Testis (tissue), 3 donors: ENCODE data around the gene GATAD2A. TPM values are rescaled to one million over a fixed set of nuclear protein-coding genes. Genes with fewer than 3 reads are reported as not detected.
A peak's percentile ranks its signal among the peaks of the same experiment; 100 is the strongest.

Experiments
- DNase-seq: peaks from one replicate; pipeline ENCODE4 v3.0.0-alpha.2; 2019
- H3K27ac ChIP-seq, 2 donors: fragments of 200-600 bp; sonication (generic); one replicate each; pipeline ENCODE4 v1.5.1; 2019
- H3K27me3 ChIP-seq: fragments of 200-600 bp; sonication (generic); one replicate; pipeline ENCODE4 v1.5.1; 2019
- H3K36me3 ChIP-seq: fragments of 200-600 bp; sonication (generic); one replicate; pipeline ENCODE4 v1.5.1; 2017; ENCODE audit warnings: low read depth; ENCODE audit errors: missing control alignments
- H3K4me1 ChIP-seq: fragments of 200-600 bp; sonication (generic); one replicate; pipeline ENCODE4 v1.5.1; 2019
- H3K4me3 ChIP-seq, 2 donors: fragments of 200-600 bp; sonication (generic); one replicate each; pipeline ENCODE4 v1.5.1; 2017 to 2019
- H3K9me3 ChIP-seq: fragments of 200-600 bp; sonication (generic); one replicate; pipeline ENCODE4 v1.5.1; 2017
- CTCF ChIP-seq, 3 experiments: fragments of 450-650 bp in 2 of 3; fragments of 200-600 bp in 1 of 3; sonication (generic) in 1 of 3; IDR thresholded peaks; one replicate each; pipeline ENCODE4 v1.5.1; 2016 to 2019; ENCODE audit warnings: antibody characterized with exemption in 3 of 3, mild to moderate bottlenecking in 2 of 3, moderate library complexity in 1 of 3
- POLR2A ChIP-seq: fragments of 450-650 bp; IDR thresholded peaks from one replicate; pipeline ENCODE4 v1.6.1; 2017; ENCODE audit warnings: antibody characterized with exemption, mild to moderate bottlenecking, moderate library complexity
- WGBS, 2 donors: methylation state at CpG; one replicate each; pipeline ENCODE4 v1.1.5; 2018; 5-methylcytosine and 5-hydroxymethylcytosine counted together
- intact Hi-C: fragments of 100-400 bp; cut with DNase I; formaldehyde crosslinking; loops from one replicate; pipeline ENCODE4 v1.15.1; 2023; ENCODE audit warnings: low total_unique reads
- polyA plus RNA-seq: library from polyadenylated mRNA; stranded (reverse); fragments of 350-450 nt; fragmentation: Illumina TruSeq; extraction: RNeasy Lipid Tissue Mini Kit (QIAGEN cat#74804); gene quantifications from one replicate; pipeline ENCODE4 v1.2.3, GENCODE V29; 2014; ENCODE audit warnings: low read depth, low replicate concordance; ENCODE audit not compliant: insufficient read depth
- total RNA-seq, 2 donors: library from RNA; depleted of rRNA; stranded (reverse); fragments of >200 nt; gene quantifications; one replicate each; pipeline ENCODE4 v1.2.3, GENCODE V29; 2016

GATAD2A gene
- total and polyA plus RNA-seq, 3 donors from 2014 or later: 109 to 197 (median 163) TPM

GRCh38 chr19:19540064-19540714, 134.7 kb downstream of the GATAD2A start:
- TF ChIP-seq POLR2A: no peak
- H3K4me1 ChIP-seq: peaks cover 12% of the 10 kb centered on the region
- H3K4me3 ChIP-seq: peak overlapping the region; percentile 25 to 33
- H3K27me3 ChIP-seq: no peaks in the 10 kb centered on the region
- no peaks in the 10 kb centered on the region for H3K36me3 ChIP-seq
- intact Hi-C loops: no loop called here
- WGBS, 2 donors: 8 to 9% methylated on average over 9 to 29 of the region's 74 CpGs
- DNase-seq: peak; percentile 91
- no peaks in the 10 kb centered on the region for H3K9me3 ChIP-seq
- H3K27ac ChIP-seq: no peak overlapping the region

- DNase-seq: peak; percentile 69
- intact Hi-C loops: no loop called here
- WGBS, 2 donors: 0 to 4% methylated on average over 8 to 34 of the region's 45 CpGs
- Histone ChIP-seq H3K4me1 (peaks cover 12% of the 10 kb centered on the region), H3K27ac (no peak overlapping the region), H3K4me3 (peak overlapping the region; percentile 25 to 33), H3K27me3 (no peaks in the 10 kb centered on the region), H3K9me3 (no peaks in the 10 kb centered on the region), H3K36me3 (no peaks in the 10 kb centered on the region)
- TF ChIP-seq CTCF (IDR thresholded peaks at IDR 0.05) (no peak), POLR2A (no peak)
These were observed 135.4 kb downstream of the GATAD2A start for GRCh38 chr19:19540715-19541515.

GRCh38 chr19:19541616-19542015, 136.1 kb downstream of the GATAD2A start:
- WGBS, 2 donors: 41 to 64% methylated on average over 6 to 16 of the region's 16 CpGs
- H3K9me3 ChIP-seq: no peaks in the 10 kb centered on the region
- H3K27me3 ChIP-seq: no peaks in the 10 kb centered on the region
- H3K27ac ChIP-seq: no peak overlapping the region
- H3K4me1 ChIP-seq: peaks cover 12% of the 10 kb centered on the region
- H3K36me3 ChIP-seq: no peaks in the 10 kb centered on the region
- intact Hi-C loops: no loop called here
- H3K4me3 ChIP-seq: peak overlapping the region in 1 of 2 donors; percentile 25
- no peak for DNase-seq
- TF ChIP-seq POLR2A (no peak), CTCF (IDR thresholded peaks at IDR 0.05) (no peak)

GRCh38 chr19:19542507-19542906, 137.0 kb downstream of the GATAD2A start:
- DNase-seq: no peak
- Histone ChIP-seq H3K4me1 (peaks cover 12% of the 10 kb centered on the region), H3K4me3 (no peak overlapping the region), H3K9me3 (no peaks in the 10 kb centered on the region), H3K27ac (no peak overlapping the region), H3K27me3 (no peaks in the 10 kb centered on the region), H3K36me3 (no peaks in the 10 kb centered on the region)
- TF ChIP-seq POLR2A (no peak), CTCF (IDR thresholded peaks at IDR 0.05) (no peak)
- WGBS, 2 donors: 81 to 83% methylated on average over 9 to 10 of the region's 12 CpGs
- intact Hi-C loops: no loop called here

GRCh38 chr19:19543101-19543500, 137.6 kb downstream of the GATAD2A start:
- no peak for TF ChIP-seq CTCF (IDR thresholded peaks at IDR 0.05)
- no peak for TF ChIP-seq POLR2A
- Histone ChIP-seq H3K27me3 (no peaks in the 10 kb centered on the region), H3K4me3 (no peak overlapping the region), H3K36me3 (no peaks in the 10 kb centered on the region), H3K9me3 (no peaks in the 10 kb centered on the region), H3K27ac (no peak overlapping the region), H3K4me1 (peaks cover 9% of the 10 kb centered on the region)
- intact Hi-C loops: no loop called here
- WGBS, 2 donors: 92 to 98% methylated on average over 8 to 13 of the region's 13 CpGs
- no peak for DNase-seq
